HEK293 (cell line): ENCODE measurements around the gene IGFBP4.

Source experiments
- AEBP2 ChIP-seq: fragments of 450-650 bp; formaldehyde crosslinking; IDR thresholded peaks from 2 replicates; pipeline ENCODE4 v1.5.1; 2016; ENCODE audit warnings: missing biosample characterization, missing genetic modification characterization, borderline replicate concordance
- EGR2 ChIP-seq: fragments of 450-650 bp; formaldehyde crosslinking; IDR thresholded peaks from 2 replicates; pipeline ENCODE4 v1.5.1; 2016; ENCODE audit warnings: low read depth, missing biosample characterization, missing genetic modification characterization
- HOXD13 ChIP-seq: sonication (generic); formaldehyde crosslinking; IDR thresholded peaks from 2 replicates; pipeline ENCODE4 v1.8.0; 2022; ENCODE audit warnings: missing genetic modification reagents, borderline replicate concordance
- KLF17 ChIP-seq: fragments of 450-650 bp; formaldehyde crosslinking; IDR thresholded peaks from 2 replicates; pipeline ENCODE4 v1.5.1; 2016; ENCODE audit warnings: missing biosample characterization, missing genetic modification characterization
- SP3 ChIP-seq: fragments of 450-650 bp; formaldehyde crosslinking; IDR thresholded peaks from 2 replicates; pipeline ENCODE4 v1.5.1; 2016; ENCODE audit warnings: missing biosample characterization, missing genetic modification characterization
- ZBTB6 ChIP-seq: fragments of 450-650 bp; formaldehyde crosslinking; IDR thresholded peaks from 2 replicates; pipeline ENCODE4 v1.5.1; 2017; ENCODE audit warnings: missing biosample characterization, missing genetic modification characterization
- ZBTB7A ChIP-seq: fragments of 450-650 bp; formaldehyde crosslinking; IDR thresholded peaks from 2 replicates; pipeline ENCODE4 v1.5.1; 2016; ENCODE audit warnings: low read depth, missing biosample characterization, missing genetic modification characterization
- ZNF121 ChIP-seq: fragments of 450-650 bp; formaldehyde crosslinking; IDR thresholded peaks from 2 replicates; pipeline ENCODE4 v1.5.1; 2016; ENCODE audit warnings: missing biosample characterization, missing genetic modification characterization
- ZNF140 ChIP-seq: fragments of 450-650 bp; formaldehyde crosslinking; IDR thresholded peaks from 2 replicates; pipeline ENCODE4 v1.5.1; 2016; ENCODE audit warnings: missing biosample characterization, missing genetic modification characterization
- ZNF18 ChIP-seq: fragments of 450-650 bp; formaldehyde crosslinking; IDR thresholded peaks from 2 replicates; pipeline ENCODE4 v1.5.1; 2016; ENCODE audit warnings: missing biosample characterization, missing genetic modification characterization
- ZNF311 ChIP-seq: fragments of 450-650 bp; formaldehyde crosslinking; IDR thresholded peaks from 2 replicates; pipeline ENCODE4 v1.5.1; 2017; ENCODE audit warnings: missing biosample characterization, missing genetic modification characterization, borderline replicate concordance
- ZNF362 ChIP-seq: fragments of 450-650 bp; formaldehyde crosslinking; IDR thresholded peaks from 2 replicates; pipeline ENCODE4 v1.5.1; 2016; ENCODE audit warnings: missing biosample characterization, missing genetic modification characterization
- ZNF510 ChIP-seq: fragments of 450-650 bp; formaldehyde crosslinking; IDR thresholded peaks from 2 replicates; pipeline ENCODE4 v1.5.1; 2018; ENCODE audit warnings: mild to moderate bottlenecking, missing genetic modification characterization, missing biosample characterization; ENCODE audit not compliant: insufficient replicate concordance
- ZNF518A ChIP-seq: fragments of 450-650 bp; formaldehyde crosslinking; conservative IDR thresholded peaks from 2 replicates; pipeline ENCODE4 v1.5.1; 2016; ENCODE audit warnings: low read depth, missing biosample characterization, missing genetic modification characterization
- ZNF529 ChIP-seq: fragments of 450-650 bp; formaldehyde crosslinking; IDR thresholded peaks from 2 replicates; pipeline ENCODE4 v1.5.1; 2017; ENCODE audit warnings: missing genetic modification characterization, missing biosample characterization; ENCODE audit not compliant: insufficient replicate concordance
- ZNF610 ChIP-seq: fragments of 450-650 bp; formaldehyde crosslinking; IDR thresholded peaks from 2 replicates; pipeline ENCODE4 v1.5.1; 2016; ENCODE audit warnings: missing biosample characterization, missing genetic modification characterization, borderline replicate concordance
- ZNF639 ChIP-seq: fragments of 450-650 bp; formaldehyde crosslinking; IDR thresholded peaks from 2 replicates; pipeline ENCODE4 v1.5.1; 2016; ENCODE audit warnings: missing biosample characterization, missing genetic modification characterization
- ZNF658 ChIP-seq: fragments of 450-650 bp; formaldehyde crosslinking; IDR thresholded peaks from 2 replicates; pipeline ENCODE4; 2016; ENCODE audit warnings: missing biosample characterization, missing genetic modification characterization
- ZNF692 ChIP-seq: fragments of 450-650 bp; formaldehyde crosslinking; IDR thresholded peaks from 2 replicates; pipeline ENCODE4 v1.5.1; 2016; ENCODE audit warnings: missing biosample characterization, missing genetic modification characterization
- ZNF707 ChIP-seq: fragments of 450-650 bp; formaldehyde crosslinking; IDR thresholded peaks from 2 replicates; pipeline ENCODE4 v1.5.1; 2016; ENCODE audit warnings: missing biosample characterization, missing genetic modification characterization
- ZNF843 ChIP-seq: fragments of 450-650 bp; formaldehyde crosslinking; IDR thresholded peaks from 2 replicates; pipeline ENCODE4 v1.5.1; 2016; ENCODE audit warnings: missing biosample characterization, missing genetic modification characterization

Gene IGFBP4

GRCh38 chr17:40485851-40486521, 42.7 kb downstream of the IGFBP4 start (continued):
- TF ChIP-seq AEBP2 (tag by site-specific recombination) = no peak
- peak; percentile 96 for TF ChIP-seq ZNF362 (tag by site-specific recombination)
- no peak for TF ChIP-seq HOXD13 (CRISPR knock-in tag)
- TF ChIP-seq ZNF529 (tag by site-specific recombination) = no peak
- TF ChIP-seq ZNF639 = no peak
- no peak for TF ChIP-seq ZNF18 (tag by site-specific recombination)
- no peak for TF ChIP-seq ZNF510 (tag by site-specific recombination)
- 0 out of 2 replicates have a peak, but pooled peaks have one; percentile 15 for TF ChIP-seq ZNF843 (tag by site-specific recombination)
- no peak for TF ChIP-seq ZNF610
- no peak for TF ChIP-seq ZNF121 (tag by site-specific recombination)
- TF ChIP-seq ZNF658 (tag by site-specific recombination) = no peak
- no peak for TF ChIP-seq ZNF518A (tag by site-specific recombination)
- peak; percentile 92 for TF ChIP-seq KLF17 (tag by site-specific recombination)
- no peak; the same call in 1 of the 2 replicates for TF ChIP-seq SP3 (tag by site-specific recombination)
- TF ChIP-seq ZNF692 (tag by site-specific recombination) = 0 out of 2 replicates have a peak, but pooled peaks have one; percentile 23
- TF ChIP-seq ZNF140 (tag by site-specific recombination) = no peak
- TF ChIP-seq ZNF311 (tag by site-specific recombination) = no peak
- TF ChIP-seq ZNF707 (tag by site-specific recombination) = no peak
- peak; percentile 94 for TF ChIP-seq EGR2 (tag by site-specific recombination)
- TF ChIP-seq ZBTB7A = no peak
- TF ChIP-seq ZBTB6 = peak; percentile 64; the same call in 1 of the 2 replicates
